H9 (cell line): ENCODE data around the gene IL20RA. TPM values are rescaled to one million over a fixed set of nuclear protein-coding genes. Genes with fewer than 3 reads are reported as not detected.

Experiments used
- DNase-seq: peaks from one replicate; pipeline ENCODE4 v3.0.0-alpha.2; 2017
- H2AFZ ChIP-seq: one replicate; pipeline ENCODE4 v1.6.1; 2013; ENCODE audit warnings: mild to moderate bottlenecking, low read length, control low read depth, moderate library complexity
- H2AK5ac ChIP-seq: 2 replicates; pipeline ENCODE4 v1.6.1; 2013; ENCODE audit warnings: low read length, control low read depth, mixed read lengths; ENCODE audit not compliant: insufficient read length
- H2BK120ac ChIP-seq: one replicate; pipeline ENCODE4 v1.6.1; 2013; ENCODE audit warnings: low read depth, mild to moderate bottlenecking, low read length, control low read depth, inconsistent platforms; ENCODE audit not compliant: poor library complexity, severe bottlenecking
- H2BK12ac ChIP-seq: 2 replicates; pipeline ENCODE4 v1.6.1; 2013; ENCODE audit warnings: low read length, control low read depth, mixed read lengths, low read depth; ENCODE audit not compliant: insufficient read length
- H2BK15ac ChIP-seq: 2 replicates; pipeline ENCODE4 v1.6.1; 2013; ENCODE audit warnings: low read depth, low read length, control low read depth
- H2BK20ac ChIP-seq: one replicate; pipeline ENCODE4 v1.6.1; 2013; ENCODE audit warnings: low read depth, mild to moderate bottlenecking, low read length, control low read depth, inconsistent platforms; ENCODE audit not compliant: poor library complexity, severe bottlenecking
- H2BK5ac ChIP-seq: 2 replicates; pipeline ENCODE4 v1.6.1; 2013; ENCODE audit warnings: low read length, control low read depth, mixed read lengths; ENCODE audit not compliant: insufficient read length
- H3K14ac ChIP-seq: 2 replicates; pipeline ENCODE4 v1.6.1; 2013; ENCODE audit warnings: low read length, control low read depth; ENCODE audit not compliant: insufficient read depth
- H3K18ac ChIP-seq: 2 replicates; pipeline ENCODE4 v1.6.1; 2013; ENCODE audit warnings: low read depth, mild to moderate bottlenecking, mixed read lengths, low read length, control low read depth; ENCODE audit not compliant: insufficient read length
- H3K23ac ChIP-seq: 2 replicates; pipeline ENCODE4 v1.6.1; 2013; ENCODE audit warnings: low read length, control low read depth, mixed read lengths, low read depth; ENCODE audit not compliant: insufficient read length
- H3K23me2 ChIP-seq: 2 replicates; pipeline ENCODE4 v1.6.1; 2013; ENCODE audit warnings: low read depth, mild to moderate bottlenecking, mixed read lengths, low read length, control low read depth; ENCODE audit not compliant: insufficient read length, poor library complexity, severe bottlenecking
- H3K27ac ChIP-seq: 2 replicates; pipeline ENCODE4 v1.5.1; 2013; ENCODE audit warnings: low read length, control low read depth, mixed read lengths, low read depth; ENCODE audit not compliant: insufficient read length
- H3K27me3 ChIP-seq: 2 replicates; pipeline ENCODE4 v1.6.1; 2013; ENCODE audit warnings: low read length, control low read depth, inconsistent platforms; ENCODE audit not compliant: insufficient read depth
- H3K4ac ChIP-seq: 2 replicates; pipeline ENCODE4 v1.6.1; 2013; ENCODE audit warnings: low read depth, mild to moderate bottlenecking, control low read depth, inconsistent platforms, low read length, moderate library complexity
- H3K4me1 ChIP-seq: 2 replicates; pipeline ENCODE4 v1.6.1; 2013; ENCODE audit warnings: low read length, control low read depth, inconsistent platforms; ENCODE audit not compliant: insufficient read depth
- H3K4me2 ChIP-seq: 2 replicates; pipeline ENCODE4 v1.6.1; 2013; ENCODE audit warnings: low read length, control low read depth, mixed read lengths; ENCODE audit not compliant: insufficient read length, insufficient read depth
- H3K56ac ChIP-seq: 2 replicates; pipeline ENCODE4 v1.6.1; 2013; ENCODE audit warnings: low read depth, mild to moderate bottlenecking, mixed read lengths, low read length, control low read depth; ENCODE audit not compliant: insufficient read length
- H3K79me1 ChIP-seq: 2 replicates; pipeline ENCODE4 v1.6.1; 2013; ENCODE audit warnings: low read depth, mild to moderate bottlenecking, moderate library complexity, low read length, control low read depth, inconsistent platforms; ENCODE audit not compliant: insufficient read depth, poor library complexity, severe bottlenecking
- H3K79me2 ChIP-seq: 2 replicates; pipeline ENCODE4 v1.6.1; 2013; ENCODE audit warnings: low read length, control low read depth, inconsistent platforms; ENCODE audit not compliant: insufficient read depth
- H3K9ac ChIP-seq: 2 replicates; pipeline ENCODE4 v1.6.1; 2013; ENCODE audit warnings: low read length, control low read depth, mixed read lengths; ENCODE audit not compliant: insufficient read length; ENCODE audit errors: extremely low read depth
- H3K9me3 ChIP-seq: one replicate; pipeline ENCODE4 v1.6.1; 2013; ENCODE audit warnings: low read depth, low read length, inconsistent platforms; ENCODE audit not compliant: control insufficient read depth
- H3T11ph ChIP-seq: one replicate; pipeline ENCODE4 v1.6.1; 2013; ENCODE audit warnings: mild to moderate bottlenecking, low read length, control low read depth, inconsistent platforms
- H4K20me1 ChIP-seq: one replicate; pipeline ENCODE4 v1.6.1; 2013; ENCODE audit not compliant: control insufficient read depth, insufficient read length, insufficient read depth
- H4K5ac ChIP-seq: 2 replicates; pipeline ENCODE4 v1.6.1; 2013; ENCODE audit warnings: low read depth, mild to moderate bottlenecking, mixed read lengths, low read length, control low read depth; ENCODE audit not compliant: insufficient read length
- H4K8ac ChIP-seq: replicated peaks from 2 replicates; pipeline ENCODE4 v1.6.1; 2013; ENCODE audit warnings: low read length, control low read depth, mixed read lengths, low read depth; ENCODE audit not compliant: insufficient read length
- H4K91ac ChIP-seq: 2 replicates; pipeline ENCODE4 v1.6.1; 2013; ENCODE audit warnings: low read depth, mild to moderate bottlenecking, moderate library complexity, mixed read lengths, low read length, control low read depth; ENCODE audit not compliant: insufficient read length
- H3K27ac Mint-ChIP-seq, 3 experiments: 2 replicates in 2 of 3; 3 replicates in 1 of 3; pipeline ENCODE4 v1.8.0; 2020 to 2021; ENCODE audit warnings: mixed read lengths in 3 of 3, mild to moderate bottlenecking in 1 of 3, moderate library complexity in 1 of 3
- H3K27me3 Mint-ChIP-seq: 2 replicates; pipeline ENCODE4 v1.8.0; 2021; ENCODE audit warnings: low read depth, mild to moderate bottlenecking, moderate library complexity, mixed read lengths
- H3K36me3 Mint-ChIP-seq, 3 experiments: 2 replicates in 2 of 3; 3 replicates in 1 of 3; pipeline ENCODE4 v1.8.0; 2020 to 2021; ENCODE audit warnings: low read depth in 3 of 3, mixed read lengths in 3 of 3; ENCODE audit not compliant: insufficient read depth in 1 of 3
- H3K4me1 Mint-ChIP-seq, 2 experiments: 2 replicates each; pipeline ENCODE4 v1.8.0; 2020; ENCODE audit warnings: mixed read lengths in 2 of 2
- H3K4me3 Mint-ChIP-seq, 2 experiments: 2 replicates in 1 of 2; 3 replicates in 1 of 2; pipeline ENCODE4 v1.8.0; 2020 to 2021; ENCODE audit warnings: mild to moderate bottlenecking in 2 of 2, mixed read lengths in 2 of 2, moderate library complexity in 1 of 2
- H3K9me3 Mint-ChIP-seq, 2 experiments: 2 replicates in 1 of 2; 3 replicates in 1 of 2; pipeline ENCODE4 v1.8.0; 2020; ENCODE audit warnings: mild to moderate bottlenecking in 2 of 2, mixed read lengths in 2 of 2, moderate library complexity in 1 of 2
- CTCF ChIP-seq: fragments of 200-600 bp; sonication (generic); conservative IDR thresholded peaks from 3 replicates; pipeline ENCODE4 v1.8.0; 2021; ENCODE audit warnings: antibody characterized with exemption, mild to moderate bottlenecking
- WGBS: extraction: QIAGEN DNeasy Blood & Tissue Kit; methylation state at CpG from one replicate; pipeline ENCODE4 v1.1.7; 2013; ENCODE audit warnings: missing lambda C conversion rate, low lambda C conversion rate, mixed read lengths; ENCODE audit not compliant: insufficient read length; ENCODE audit errors: extremely low coverage; 5-methylcytosine and 5-hydroxymethylcytosine counted together
- total RNA-seq: library from RNA; stranded (reverse); gene quantifications from 2 replicates; pipeline ENCODE4 v1.2.1, GENCODE V29; 2021

Gene IL20RA
- total RNA-seq, 1 experiment from 2014 or later, result 0.74 TPM

GRCh38 chr6:137005073-137005472 lies 39.7 kb downstream of the IL20RA start:
- Histone ChIP-seq H3K9me3 (no peaks in the 10 kb centered on the region), H4K8ac (no peak overlapping the region), H2BK5ac (no peak overlapping the region), H3K79me1 (no peaks in the 10 kb centered on the region), H3K23me2 (peaks cover 6% of the 10 kb centered on the region), H3K4me1 (peaks cover 3% of the 10 kb centered on the region; the same call in 1 of the 2 replicates), H4K5ac (no peak overlapping the region), H3K23ac (no peak overlapping the region), H4K20me1 (no peaks in the 10 kb centered on the region), H3K27ac (no peak overlapping the region), H3K14ac (no peak overlapping the region), H3K56ac (no peak overlapping the region), H3K79me2 (no peaks in the 10 kb centered on the region), H2AK5ac (no peak overlapping the region), H3K18ac (no peak overlapping the region), H2BK120ac (no peak overlapping the region), H2BK15ac (no peak overlapping the region), H3T11ph (no peak overlapping the region), H3K27me3 (no peaks in the 10 kb centered on the region), H2BK12ac (no peak overlapping the region), H2AFZ (no peak overlapping the region), H2BK20ac (no peak overlapping the region), H3K4ac (no peak overlapping the region), H3K9ac (no peak overlapping the region), H4K91ac (no peak overlapping the region), H3K4me2 (no peak overlapping the region)
- Mint-ChIP-seq H3K4me3 (no peak overlapping the region), H3K27me3 (peaks cover 14% of the 10 kb centered on the region), H3K9me3 (no peaks in the 10 kb centered on the region), H3K4me1 (peaks cover 19 to 20% of the 10 kb centered on the region in 2 experiments), H3K36me3 (no peaks in the 10 kb centered on the region), H3K27ac (no peak overlapping the region)
- WGBS, result no CpG with 5 or more reads among the region's 6 CpGs
- no peak for DNase-seq
- no peak for TF ChIP-seq CTCF
